Measurements from ENCODE around the gene SGO2. TPM values are rescaled to one million over a fixed set of nuclear protein-coding genes. Genes with fewer than 3 reads are reported as not detected.

The SGO2 gene
- total and polyA plus RNA-seq, 9 of the 15 experiments (the other 6 are each of a cell fraction or from before 2014, with no cell fraction given): 14.5 to 25.9 (median 16.6) TPM

GRCh38 chr2:200584639-200585038 lies 58.6 kb downstream of the SGO2 start:
- Histone ChIP-seq H3K9me1 (ENCODE audit: control insufficient read depth, insufficient read depth, low read length) (no peaks in the 10 kb centered on the region), H3K27ac (ENCODE audit: extremely low read depth, low read depth, low read length) (no peak overlapping the region), H3K4me3 (no peak overlapping the region), H2AFZ (ENCODE audit: low read depth, low read length) (no peak overlapping the region), H3K4me1 (replicated peaks in 1 of 2; ENCODE audit: control insufficient read depth in 2 of 2, insufficient read depth in 2 of 2, low read length in 2 of 2) (no peaks in the 10 kb centered on the region; a peak in 1 of 5 replicates), H3K79me2 (ENCODE audit: control insufficient read depth, insufficient read depth, low read length) (no peaks in the 10 kb centered on the region), H3K9me3 (replicated peaks; ENCODE audit: control insufficient read depth, insufficient read depth, low read depth, low read length) (no peaks in the 10 kb centered on the region), H4K20me1 (replicated peaks; ENCODE audit: control insufficient read depth, insufficient read depth, low read length) (no peaks in the 10 kb centered on the region), H3K27me3 (ENCODE audit: control insufficient read depth in 2 of 2, insufficient read depth in 2 of 2, low read length in 2 of 2) (no peaks in the 10 kb centered on the region), H3K9ac (ENCODE audit: insufficient read depth in 1 of 2, low read depth in 2 of 2, low read length in 2 of 2) (no peak overlapping the region), H3K4me2 (ENCODE audit: insufficient read depth, low read length) (no peak overlapping the region), H3K36me3 (ENCODE audit: control insufficient read depth, insufficient read depth, low read length) (no peaks in the 10 kb centered on the region)
- ATAC-seq (no peak), FAIRE-seq (no peak), DNase-seq (ENCODE audit: extremely low read depth in 1 of 4, low spot score in 3 of 4) (no peak)
- ChIA-PET CTCF (ENCODE audit: low intra/inter-chr PET ratio) (no interaction called here), POLR2A (no interaction called here)
- intact Hi-C loops (cut with micrococcal nuclease) (no loop called here), in situ Hi-C loops (cut with MboI) (no loop called here)
- no TSS peak for BruUV-seq (replicated peaks)
- WGBS (ENCODE audit: insufficient coverage, low coverage, missing lambda C conversion rate): 70% methylated on average over 3 of the region's 3 CpGs
- TF ChIP-seq ELK1 (CRISPR knock-in tag; IDR thresholded peaks at IDR 0.05): no peak
- no peak for TF ChIP-seq NR0B1 (IDR thresholded peaks at IDR 0.05; ENCODE audit: partially characterized antibody)
- no peak for TF ChIP-seq ZNF184 (CRISPR knock-in tag; IDR thresholded peaks at IDR 0.05)
- no peak for TF ChIP-seq HMGN3 (IDR thresholded peaks at IDR 0.05; ENCODE audit: borderline replicate concordance, extremely low read depth, insufficient read length, low read depth, low read length)
- no peak for TF ChIP-seq NFE2L1 (tag; IDR thresholded peaks at IDR 0.05; ENCODE audit: borderline replicate concordance, low read depth)
- TF ChIP-seq MTA3 (IDR thresholded peaks at IDR 0.05; ENCODE audit: borderline replicate concordance): no peak
- TF ChIP-seq RNF219 (CRISPR knock-in tag; IDR thresholded peaks at IDR 0.05): no peak
- no peak for TF ChIP-seq ZNF551 (CRISPR knock-in tag; IDR thresholded peaks at IDR 0.05)
- no peak for TF ChIP-seq RBM22 (IDR thresholded peaks at IDR 0.05; ENCODE audit: low read depth, low read length, poor library complexity, severe bottlenecking)
- TF ChIP-seq CC2D1A (IDR thresholded peaks at IDR 0.05): no peak
- TF ChIP-seq ZFP30 (CRISPR knock-in tag; IDR thresholded peaks at IDR 0.05; ENCODE audit: borderline replicate concordance): no peak
- TF ChIP-seq ZNF589 (CRISPR knock-in tag; IDR thresholded peaks at IDR 0.05; ENCODE audit: low read depth): no peak
- TF ChIP-seq L3MBTL2 (IDR thresholded peaks at IDR 0.05): no peak
- no peak for TF ChIP-seq KAT8 (IDR thresholded peaks at IDR 0.05; ENCODE audit: low read depth)
- TF ChIP-seq ETS1 (conservative IDR thresholded peaks at IDR 0.05; ENCODE audit: control insufficient read depth, low read depth, low read length): no peak
- no peak for TF ChIP-seq ZNF197 (CRISPR knock-in tag; IDR thresholded peaks at IDR 0.05; ENCODE audit: low read depth)
- no peak for TF ChIP-seq ZKSCAN3 (CRISPR knock-in tag; IDR thresholded peaks at IDR 0.05)
- no peak for TF ChIP-seq CGGBP1 (CRISPR knock-in tag; IDR thresholded peaks at IDR 0.05)
- no peak for TF ChIP-seq ZNF354B (CRISPR knock-in tag; IDR thresholded peaks at IDR 0.05)

All from K562 (cell line).